Endothelial cell of umbilical vein (primary cell): ENCODE results near the gene TMIE. TPM values are rescaled to one million over a fixed set of nuclear protein-coding genes. Genes with fewer than 3 reads are reported as not detected.

ENCODE experiments used
- BruUV-seq: library from RNA; stranded (reverse); fragments of 400-500 nt; replicated peaks from 2 replicates; lab custom pipeline; 2021; lab: Mats Ljungman, UMichigan
- CTCF ChIA-PET: fragments of 300-600, 350-600 bp; sonication (Branson Sonifier 250); formaldehyde crosslinking; loops from one replicate; lab custom pipeline; 2021; ENCODE audit warnings: antibody characterized with exemption, inconsistent platforms; lab: Charles Lee
- POLR2A ChIA-PET: fragments of 300-600, 350-600 bp; sonication (Branson Sonifier 250); formaldehyde crosslinking; loops from one replicate; lab custom pipeline; 2021; ENCODE audit warnings: antibody characterized with exemption, inconsistent platforms; lab: Charles Lee
- DNase-seq: peaks from one replicate; pipeline ENCODE4 v3.0.0-alpha.2; 2011; ENCODE audit warnings: low read depth, low spot score
- FAIRE-seq: peaks from 2 replicates; lab custom pipeline; 2011; peaks lifted over from hg19 to GRCh38; lab: Jason Lieb, UNC
- H2AFZ ChIP-seq: 2 replicates; pipeline ENCODE4 v1.6.0; 2012; ENCODE audit warnings: low read depth, low read length, control low read depth, inconsistent platforms
- H3K27ac ChIP-seq: 2 replicates; pipeline ENCODE4 v1.5.1; 2011; ENCODE audit warnings: low read depth, mild to moderate bottlenecking, control low read depth, low read length, moderate library complexity; ENCODE audit not compliant: insufficient read depth
- H3K27me3 ChIP-seq, 2 experiments: 2 replicates each; pipeline versions ENCODE4 v1.6.0 to v1.6.1; 2011; ENCODE audit warnings: low read length in 2 of 2, mixed read lengths in 1 of 2; ENCODE audit not compliant: control insufficient read depth in 2 of 2, insufficient read depth in 2 of 2
- H3K36me3 ChIP-seq, 2 experiments: 2 replicates in 1 of 2; 3 replicates in 1 of 2; pipeline ENCODE4 v1.5.1; 2011; ENCODE audit warnings: low read length in 2 of 2, mild to moderate bottlenecking in 1 of 2, moderate library complexity in 1 of 2; ENCODE audit not compliant: control insufficient read depth in 2 of 2, insufficient read depth in 2 of 2; ENCODE audit errors: extremely low read depth in 1 of 2
- H3K4me1 ChIP-seq: 3 replicates; pipeline ENCODE4 v1.5.1; 2011; ENCODE audit warnings: mild to moderate bottlenecking, low read length; ENCODE audit not compliant: control insufficient read depth, insufficient read depth; ENCODE audit errors: extremely low read depth
- H3K4me2 ChIP-seq: 2 replicates; pipeline ENCODE4 v1.6.1; 2011; ENCODE audit warnings: low read length, control low read depth, mixed read lengths; ENCODE audit not compliant: insufficient read depth
- H3K4me3 ChIP-seq, 3 experiments: fragments of 200-600 bp in 1 of 3; sonication (generic), shearing (Covaris generic) in 1 of 3; replicated peaks in 1 of 3; 2 replicates each; pipeline ENCODE4 v1.5.1; 2011 to 2016; ENCODE audit warnings: control low read depth in 3 of 3, low read length in 3 of 3, mild to moderate bottlenecking in 2 of 3, inconsistent platforms in 1 of 3, low read depth in 1 of 3, moderate library complexity in 1 of 3; ENCODE audit not compliant: insufficient read depth in 1 of 3
- H3K79me2 ChIP-seq: 2 replicates; pipeline ENCODE4 v1.6.0; 2012; ENCODE audit warnings: low read length, inconsistent platforms; ENCODE audit not compliant: control insufficient read depth, insufficient read depth
- H3K9ac ChIP-seq: replicated peaks from 2 replicates; pipeline ENCODE3; 2011; ENCODE audit warnings: low read length, control low read depth; ENCODE audit not compliant: insufficient read depth; ENCODE audit errors: extremely low read depth
- H3K9me1 ChIP-seq: replicated peaks from 3 replicates; pipeline ENCODE4 v1.6.0; 2011; ENCODE audit warnings: mild to moderate bottlenecking, low read length; ENCODE audit not compliant: control insufficient read depth, insufficient read depth; ENCODE audit errors: extremely low read depth
- H3K9me3 ChIP-seq: replicated peaks from 2 replicates; pipeline ENCODE4 v1.5.1; 2012; ENCODE audit warnings: low read length, inconsistent platforms; ENCODE audit not compliant: control insufficient read depth, insufficient read depth
- H4K20me1 ChIP-seq: replicated peaks from 2 replicates; pipeline ENCODE3; 2011; ENCODE audit warnings: mild to moderate bottlenecking, low read length; ENCODE audit not compliant: control insufficient read depth, insufficient read depth; ENCODE audit errors: extremely low read depth
- FOS ChIP-seq: IDR thresholded peaks from 2 replicates; pipeline ENCODE4 v1.6.1; 2011; ENCODE audit warnings: mild to moderate bottlenecking, low read length, moderate library complexity, borderline replicate concordance; ENCODE audit not compliant: insufficient read depth
- GATA2 ChIP-seq: IDR thresholded peaks from 2 replicates; pipeline ENCODE4 v1.7.0; 2011; ENCODE audit warnings: low read depth, mild to moderate bottlenecking, moderate library complexity, mixed read lengths, low read length; ENCODE audit not compliant: insufficient read length, insufficient read depth
- JUN ChIP-seq: IDR thresholded peaks from 2 replicates; pipeline ENCODE4 v1.6.1; 2011; ENCODE audit warnings: borderline replicate concordance, low read depth; ENCODE audit not compliant: insufficient read length, insufficient read depth
- POLR2A ChIP-seq: IDR thresholded peaks from 2 replicates; pipeline ENCODE4 v1.6.1; 2012; ENCODE audit warnings: low read depth, mild to moderate bottlenecking, control low read depth, low read length
- POLR2AphosphoS5 ChIP-seq: IDR thresholded peaks from 2 replicates; pipeline ENCODE4 v1.6.1; 2012; ENCODE audit warnings: low read depth, mild to moderate bottlenecking, control low read depth, low read length, moderate library complexity; ENCODE audit not compliant: insufficient read depth
- dilution Hi-C: fragments of 300-500 bp; cut with MboI; formaldehyde crosslinking; loops from one replicate; pipeline ENCODE4 v1.15.0; 2019; ENCODE audit warnings: low sequenced_read_pairs; ENCODE audit not compliant: extremely low pct_ligation_motif_present
- intact Hi-C: fragments of 100-400 bp; cut with micrococcal nuclease; formaldehyde crosslinking; loops from one replicate; pipeline ENCODE4 v1.10.0; 2022
- polyA plus RNA-seq, 4 experiments: library from polyadenylated mRNA; depleted of rRNA in 3 of 4; stranded (reverse) in 3 of 4; unstranded in 1 of 4; fragments of >200 nt; gene quantifications; 2 replicates each; pipeline versions ENCODE4 v1.2.1 to v1.2.3, GENCODE V29; 2011 to 2012; ENCODE audit warnings: missing spikeins in 1 of 4
- total RNA-seq: library from RNA; stranded (reverse); gene quantifications from 2 replicates; pipeline ENCODE4 v1.2.3, GENCODE V29; 2021
- TF ChIP-seq, protein P1 (sequence below), 2 donors: IDR thresholded peaks; 1 replicate in 1 of 2; 2 replicates in 1 of 2; pipeline ENCODE4 v1.5.1; 2011; ENCODE audit warnings: low read length in 2 of 2, mild to moderate bottlenecking in 2 of 2, moderate library complexity in 2 of 2, control low read depth in 1 of 2, inconsistent platforms in 1 of 2, low read depth in 1 of 2; ENCODE audit not compliant: insufficient read depth in 1 of 2; ENCODE audit errors: extremely low read depth in 1 of 2
- TF ChIP-seq, protein P2 (sequence below): IDR thresholded peaks from 2 replicates; pipeline ENCODE4 v1.6.1; 2011; ENCODE audit not compliant: insufficient read depth, insufficient read length

The TMIE gene
- total and polyA plus RNA-seq, 2 donors (not counting 3 experiments of a cell fraction or from before 2014, with no cell fraction given): 0.15 to 0.27 TPM

DNA sequence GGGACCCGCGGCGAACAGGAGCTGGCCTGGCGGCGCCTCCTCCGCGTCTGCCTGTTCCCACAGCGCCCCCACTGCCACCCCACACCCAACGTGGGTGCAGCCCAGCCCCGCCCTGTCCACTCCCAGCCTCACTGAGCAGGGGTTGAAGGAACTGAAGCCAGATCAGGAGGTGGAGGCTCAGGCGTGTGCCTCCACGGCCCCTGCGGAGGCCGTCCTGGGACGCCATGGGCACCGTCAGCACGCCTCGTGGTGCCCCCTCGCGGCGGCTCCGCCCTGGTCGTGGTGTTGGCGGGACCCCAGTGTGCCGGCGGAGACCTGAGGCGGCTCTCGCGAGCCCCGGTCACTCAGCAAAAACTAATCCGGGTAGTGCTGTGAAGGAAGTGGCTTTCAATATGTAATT is 55.5 kb downstream of the TMIE start:
- Histone ChIP-seq H3K79me2 (no peaks in the 10 kb centered on the region), H3K36me3 (no peaks in the 10 kb centered on the region), H3K9ac (no peak overlapping the region), H3K27me3 (peaks cover under 1 to 9% of the 10 kb centered on the region in 2 experiments), H3K4me3 (no peak overlapping the region), H4K20me1 (no peaks in the 10 kb centered on the region), H2AFZ (no peak overlapping the region), H3K4me1 (no peaks in the 10 kb centered on the region), H3K9me1 (no peaks in the 10 kb centered on the region), H3K27ac (no peak overlapping the region), H3K4me2 (no peak overlapping the region), H3K9me3 (no peaks in the 10 kb centered on the region)
- FAIRE-seq: no peak
- ChIA-PET POLR2A (no interaction called here), CTCF (no interaction called here)
- intact Hi-C loops (no loop called here), dilution Hi-C loops (no loop called here)
- TF ChIP-seq, protein P1, sequence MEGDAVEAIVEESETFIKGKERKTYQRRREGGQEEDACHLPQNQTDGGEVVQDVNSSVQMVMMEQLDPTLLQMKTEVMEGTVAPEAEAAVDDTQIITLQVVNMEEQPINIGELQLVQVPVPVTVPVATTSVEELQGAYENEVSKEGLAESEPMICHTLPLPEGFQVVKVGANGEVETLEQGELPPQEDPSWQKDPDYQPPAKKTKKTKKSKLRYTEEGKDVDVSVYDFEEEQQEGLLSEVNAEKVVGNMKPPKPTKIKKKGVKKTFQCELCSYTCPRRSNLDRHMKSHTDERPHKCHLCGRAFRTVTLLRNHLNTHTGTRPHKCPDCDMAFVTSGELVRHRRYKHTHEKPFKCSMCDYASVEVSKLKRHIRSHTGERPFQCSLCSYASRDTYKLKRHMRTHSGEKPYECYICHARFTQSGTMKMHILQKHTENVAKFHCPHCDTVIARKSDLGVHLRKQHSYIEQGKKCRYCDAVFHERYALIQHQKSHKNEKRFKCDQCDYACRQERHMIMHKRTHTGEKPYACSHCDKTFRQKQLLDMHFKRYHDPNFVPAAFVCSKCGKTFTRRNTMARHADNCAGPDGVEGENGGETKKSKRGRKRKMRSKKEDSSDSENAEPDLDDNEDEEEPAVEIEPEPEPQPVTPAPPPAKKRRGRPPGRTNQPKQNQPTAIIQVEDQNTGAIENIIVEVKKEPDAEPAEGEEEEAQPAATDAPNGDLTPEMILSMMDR (IDR thresholded peaks at IDR 0.05; ENCODE audit: extremely low read depth in 1 of 2, insufficient read depth in 1 of 2, low read depth in 1 of 2, low read length in 2 of 2): no peak
- TF ChIP-seq POLR2AphosphoS5 (no peak), JUN (no peak), GATA2 (no peak), FOS (no peak), POLR2A (no peak)
- TF ChIP-seq, protein P2, sequence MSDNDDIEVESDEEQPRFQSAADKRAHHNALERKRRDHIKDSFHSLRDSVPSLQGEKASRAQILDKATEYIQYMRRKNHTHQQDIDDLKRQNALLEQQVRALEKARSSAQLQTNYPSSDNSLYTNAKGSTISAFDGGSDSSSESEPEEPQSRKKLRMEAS: no peak
- no peak for DNase-seq
- no TSS peak for BruUV-seq
